ENCODE results near the gene CLC.

DNA sequence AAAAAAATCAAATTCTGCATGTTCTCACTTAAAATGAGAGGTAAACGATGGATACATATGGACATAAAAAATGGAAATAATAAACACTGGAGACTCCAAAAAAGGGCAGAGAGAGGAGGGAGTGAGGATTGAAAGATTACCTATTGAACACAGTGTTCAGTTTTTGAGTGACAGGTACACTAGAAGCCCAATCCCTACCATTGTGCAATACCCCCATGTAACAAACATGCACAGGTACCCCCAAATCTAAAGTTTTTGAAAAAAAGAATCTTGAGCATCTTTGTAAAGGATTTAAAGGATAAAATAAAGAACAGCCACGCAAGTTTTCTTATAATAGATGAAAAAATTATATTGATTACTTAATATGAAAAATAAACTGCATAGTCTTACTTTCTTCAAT is 16.7 kb upstream of the CLC start:
- no peak for TF ChIP-seq EP300 (IDR thresholded peaks at IDR 0.05)
- TF ChIP-seq, protein P1, sequence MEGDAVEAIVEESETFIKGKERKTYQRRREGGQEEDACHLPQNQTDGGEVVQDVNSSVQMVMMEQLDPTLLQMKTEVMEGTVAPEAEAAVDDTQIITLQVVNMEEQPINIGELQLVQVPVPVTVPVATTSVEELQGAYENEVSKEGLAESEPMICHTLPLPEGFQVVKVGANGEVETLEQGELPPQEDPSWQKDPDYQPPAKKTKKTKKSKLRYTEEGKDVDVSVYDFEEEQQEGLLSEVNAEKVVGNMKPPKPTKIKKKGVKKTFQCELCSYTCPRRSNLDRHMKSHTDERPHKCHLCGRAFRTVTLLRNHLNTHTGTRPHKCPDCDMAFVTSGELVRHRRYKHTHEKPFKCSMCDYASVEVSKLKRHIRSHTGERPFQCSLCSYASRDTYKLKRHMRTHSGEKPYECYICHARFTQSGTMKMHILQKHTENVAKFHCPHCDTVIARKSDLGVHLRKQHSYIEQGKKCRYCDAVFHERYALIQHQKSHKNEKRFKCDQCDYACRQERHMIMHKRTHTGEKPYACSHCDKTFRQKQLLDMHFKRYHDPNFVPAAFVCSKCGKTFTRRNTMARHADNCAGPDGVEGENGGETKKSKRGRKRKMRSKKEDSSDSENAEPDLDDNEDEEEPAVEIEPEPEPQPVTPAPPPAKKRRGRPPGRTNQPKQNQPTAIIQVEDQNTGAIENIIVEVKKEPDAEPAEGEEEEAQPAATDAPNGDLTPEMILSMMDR (IDR thresholded peaks at IDR 0.05): no peak

Data from ovary (tissue), 3 donors.